ENCODE measurements around the gene ENOX1.
A peak's percentile ranks its signal among the peaks of the same experiment; 100 is the strongest.

Gene ENOX1

DNA sequence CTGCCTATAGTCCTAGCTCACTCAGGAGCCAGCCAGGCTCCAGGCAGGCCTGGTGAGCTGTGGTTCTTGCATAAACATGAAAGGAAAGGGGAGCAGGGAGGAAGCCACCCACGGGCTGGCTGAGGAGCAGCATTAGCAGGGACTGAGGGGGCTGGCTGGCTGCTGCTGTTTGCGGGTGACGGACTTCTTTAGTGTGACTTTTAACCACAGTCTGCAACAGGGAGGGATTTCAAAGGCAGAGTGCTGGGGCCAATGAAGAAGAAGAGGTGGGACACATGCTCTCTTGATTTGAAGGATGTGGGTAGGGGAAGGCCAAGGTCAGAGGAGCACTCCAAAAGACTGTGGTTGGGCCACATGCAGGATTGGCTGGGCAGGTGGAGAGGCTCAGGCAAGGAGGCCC, 540.4 kb downstream of the ENOX1 start (continued):
- TF ChIP-seq, protein P1, sequence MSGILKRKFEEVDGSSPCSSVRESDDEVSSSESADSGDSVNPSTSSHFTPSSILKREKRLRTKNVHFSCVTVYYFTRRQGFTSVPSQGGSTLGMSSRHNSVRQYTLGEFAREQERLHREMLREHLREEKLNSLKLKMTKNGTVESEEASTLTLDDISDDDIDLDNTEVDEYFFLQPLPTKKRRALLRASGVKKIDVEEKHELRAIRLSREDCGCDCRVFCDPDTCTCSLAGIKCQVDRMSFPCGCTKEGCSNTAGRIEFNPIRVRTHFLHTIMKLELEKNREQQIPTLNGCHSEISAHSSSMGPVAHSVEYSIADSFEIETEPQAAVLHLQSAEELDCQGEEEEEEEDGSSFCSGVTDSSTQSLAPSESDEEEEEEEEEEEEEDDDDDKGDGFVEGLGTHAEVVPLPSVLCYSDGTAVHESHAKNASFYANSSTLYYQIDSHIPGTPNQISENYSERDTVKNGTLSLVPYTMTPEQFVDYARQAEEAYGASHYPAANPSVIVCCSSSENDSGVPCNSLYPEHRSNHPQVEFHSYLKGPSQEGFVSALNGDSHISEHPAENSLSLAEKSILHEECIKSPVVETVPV (CRISPR knock-in tag; IDR thresholded peaks at IDR 0.05): no peak
- TF ChIP-seq SNAI2 (CRISPR knock-in tag; IDR thresholded peaks at IDR 0.05) (no peak), ZC3H10 (CRISPR knock-in tag; IDR thresholded peaks at IDR 0.05) (no peak), PPARA (CRISPR knock-in tag; IDR thresholded peaks at IDR 0.05; ENCODE audit: borderline replicate concordance) (no peak), ZFP3 (CRISPR knock-in tag; IDR thresholded peaks at IDR 0.05) (no peak)
- TF ChIP-seq, protein P2, sequence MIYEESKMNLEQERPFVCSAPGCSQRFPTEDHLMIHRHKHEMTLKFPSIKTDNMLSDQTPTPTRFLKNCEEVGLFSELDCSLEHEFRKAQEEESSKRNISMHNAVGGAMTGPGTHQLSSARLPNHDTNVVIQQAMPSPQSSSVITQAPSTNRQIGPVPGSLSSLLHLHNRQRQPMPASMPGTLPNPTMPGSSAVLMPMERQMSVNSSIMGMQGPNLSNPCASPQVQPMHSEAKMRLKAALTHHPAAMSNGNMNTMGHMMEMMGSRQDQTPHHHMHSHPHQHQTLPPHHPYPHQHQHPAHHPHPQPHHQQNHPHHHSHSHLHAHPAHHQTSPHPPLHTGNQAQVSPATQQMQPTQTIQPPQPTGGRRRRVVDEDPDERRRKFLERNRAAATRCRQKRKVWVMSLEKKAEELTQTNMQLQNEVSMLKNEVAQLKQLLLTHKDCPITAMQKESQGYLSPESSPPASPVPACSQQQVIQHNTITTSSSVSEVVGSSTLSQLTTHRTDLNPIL (CRISPR knock-in tag; IDR thresholded peaks at IDR 0.05; ENCODE audit: low read depth): no peak
- TF ChIP-seq, protein P3, sequence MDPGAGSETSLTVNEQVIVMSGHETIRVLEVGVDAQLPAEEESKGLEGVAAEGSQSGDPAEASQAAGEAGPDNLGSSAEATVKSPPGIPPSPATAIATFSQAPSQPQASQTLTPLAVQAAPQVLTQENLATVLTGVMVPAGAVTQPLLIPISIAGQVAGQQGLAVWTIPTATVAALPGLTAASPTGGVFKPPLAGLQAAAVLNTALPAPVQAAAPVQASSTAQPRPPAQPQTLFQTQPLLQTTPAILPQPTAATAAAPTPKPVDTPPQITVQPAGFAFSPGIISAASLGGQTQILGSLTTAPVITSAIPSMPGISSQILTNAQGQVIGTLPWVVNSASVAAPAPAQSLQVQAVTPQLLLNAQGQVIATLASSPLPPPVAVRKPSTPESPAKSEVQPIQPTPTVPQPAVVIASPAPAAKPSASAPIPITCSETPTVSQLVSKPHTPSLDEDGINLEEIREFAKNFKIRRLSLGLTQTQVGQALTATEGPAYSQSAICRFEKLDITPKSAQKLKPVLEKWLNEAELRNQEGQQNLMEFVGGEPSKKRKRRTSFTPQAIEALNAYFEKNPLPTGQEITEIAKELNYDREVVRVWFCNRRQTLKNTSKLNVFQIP (CRISPR knock-in tag; IDR thresholded peaks at IDR 0.05; ENCODE audit: borderline replicate concordance, low read depth): no peak

DNA sequence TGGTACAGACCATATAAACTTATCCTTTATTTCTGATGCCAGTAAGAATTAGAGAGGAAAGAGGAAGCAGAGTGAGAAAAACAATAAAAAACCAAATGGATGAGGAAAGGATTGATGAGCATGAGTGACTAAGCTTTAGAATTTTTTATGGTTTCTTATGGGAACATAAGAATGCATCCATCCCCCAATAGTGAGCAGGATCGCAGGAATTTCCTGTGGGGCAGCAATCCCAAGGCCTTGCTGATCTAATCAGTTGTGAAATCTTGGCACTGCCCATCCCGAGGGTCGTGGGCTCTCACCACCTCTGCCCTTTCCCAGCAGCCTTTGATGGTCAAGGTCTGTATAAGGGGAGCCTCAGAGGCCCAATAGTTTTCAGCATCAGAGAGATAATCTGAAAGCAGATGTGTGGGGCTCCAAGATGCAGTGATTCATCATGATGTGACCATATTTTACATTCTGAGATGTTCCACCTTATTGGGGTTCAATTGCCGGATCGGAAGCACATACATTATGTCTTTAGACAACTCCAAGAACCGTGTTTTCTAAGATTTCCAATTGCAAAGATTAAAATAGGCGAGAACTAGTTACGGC, 541.3 kb downstream of the ENOX1 start:
- TF ChIP-seq ZNF565 (CRISPR knock-in tag; conservative IDR thresholded peaks at IDR 0.05; ENCODE audit: low read depth) (no peak), OSR1 (CRISPR knock-in tag; IDR thresholded peaks at IDR 0.05) (no peak), TOX (CRISPR knock-in tag; IDR thresholded peaks at IDR 0.05; ENCODE audit: borderline replicate concordance) (no peak), ISL1 (CRISPR knock-in tag; IDR thresholded peaks at IDR 0.05) (no peak), ZNF8 (CRISPR knock-in tag; IDR thresholded peaks at IDR 0.05) (no peak), ZC3H10 (CRISPR knock-in tag; IDR thresholded peaks at IDR 0.05) (no peak), BACH2 (CRISPR knock-in tag; IDR thresholded peaks at IDR 0.05; ENCODE audit: borderline replicate concordance) (no peak), TCF4 (CRISPR knock-in tag; IDR thresholded peaks at IDR 0.05; ENCODE audit: borderline replicate concordance) (no peak), ZNF70 (CRISPR knock-in tag; IDR thresholded peaks at IDR 0.05) (no peak), SNAI2 (CRISPR knock-in tag; IDR thresholded peaks at IDR 0.05) (no peak), ZFP30 (CRISPR knock-in tag; IDR thresholded peaks at IDR 0.05) (no peak), PPARA (CRISPR knock-in tag; IDR thresholded peaks at IDR 0.05; ENCODE audit: borderline replicate concordance) (no peak)
- TF ChIP-seq, protein P4, sequence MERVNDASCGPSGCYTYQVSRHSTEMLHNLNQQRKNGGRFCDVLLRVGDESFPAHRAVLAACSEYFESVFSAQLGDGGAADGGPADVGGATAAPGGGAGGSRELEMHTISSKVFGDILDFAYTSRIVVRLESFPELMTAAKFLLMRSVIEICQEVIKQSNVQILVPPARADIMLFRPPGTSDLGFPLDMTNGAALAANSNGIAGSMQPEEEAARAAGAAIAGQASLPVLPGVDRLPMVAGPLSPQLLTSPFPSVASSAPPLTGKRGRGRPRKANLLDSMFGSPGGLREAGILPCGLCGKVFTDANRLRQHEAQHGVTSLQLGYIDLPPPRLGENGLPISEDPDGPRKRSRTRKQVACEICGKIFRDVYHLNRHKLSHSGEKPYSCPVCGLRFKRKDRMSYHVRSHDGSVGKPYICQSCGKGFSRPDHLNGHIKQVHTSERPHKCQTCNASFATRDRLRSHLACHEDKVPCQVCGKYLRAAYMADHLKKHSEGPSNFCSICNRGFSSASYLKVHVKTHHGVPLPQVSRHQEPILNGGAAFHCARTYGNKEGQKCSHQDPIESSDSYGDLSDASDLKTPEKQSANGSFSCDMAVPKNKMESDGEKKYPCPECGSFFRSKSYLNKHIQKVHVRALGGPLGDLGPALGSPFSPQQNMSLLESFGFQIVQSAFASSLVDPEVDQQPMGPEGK (CRISPR knock-in tag; IDR thresholded peaks at IDR 0.05; ENCODE audit: borderline replicate concordance): no peak
- ATAC-seq: peak; percentile 76

DNA sequence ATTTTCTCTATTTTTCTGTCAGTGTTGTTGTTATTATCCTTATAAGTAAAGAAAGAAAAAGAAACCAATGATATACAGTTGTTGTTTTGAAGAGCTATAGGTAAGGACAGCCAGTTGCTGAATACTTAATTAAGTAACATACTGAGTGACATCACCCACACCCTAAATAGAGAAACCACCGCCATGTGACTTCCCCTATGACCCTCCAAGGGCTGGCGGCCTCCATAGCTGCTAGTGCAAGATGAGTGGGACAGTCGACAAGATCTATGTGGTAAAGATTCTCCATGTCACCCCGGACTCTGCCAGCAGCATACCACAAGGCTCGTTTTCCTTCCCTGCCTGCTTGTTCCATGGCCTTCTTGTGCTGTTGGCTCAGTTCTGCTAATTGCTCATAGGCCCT, 542.3 kb downstream of the ENOX1 start:
- TF ChIP-seq GLIS3 (CRISPR knock-in tag; IDR thresholded peaks at IDR 0.05) (no peak), PPARA (CRISPR knock-in tag; IDR thresholded peaks at IDR 0.05; ENCODE audit: borderline replicate concordance) (no peak), ZFP30 (CRISPR knock-in tag; IDR thresholded peaks at IDR 0.05) (no peak), SNAI2 (CRISPR knock-in tag; IDR thresholded peaks at IDR 0.05) (no peak)
- TF ChIP-seq, protein P2 (CRISPR knock-in tag; IDR thresholded peaks at IDR 0.05; ENCODE audit: low read depth): no peak
- TF ChIP-seq, protein P4 (CRISPR knock-in tag; IDR thresholded peaks at IDR 0.05; ENCODE audit: borderline replicate concordance): no peak
- no peak for ATAC-seq
